HG03469 (cell line): Measurements from ENCODE around the gene TAS1R2.
"Not testable (repeated sequence)": the region's sequence is repeated elsewhere in the genome, so short reads cannot be mapped to it uniquely, and the experiment has no call there.

ENCODE experiments used
- ATAC-seq: cut with Tn5 transposase; IDR thresholded peaks from one replicate; pipeline ENCODE4 v1.9.1; 2021; ENCODE audit warnings: mild to moderate bottlenecking, moderate library complexity, moderate number of reproducible peaks; ENCODE audit not compliant: unreplicated experiment

Gene TAS1R2

DNA sequence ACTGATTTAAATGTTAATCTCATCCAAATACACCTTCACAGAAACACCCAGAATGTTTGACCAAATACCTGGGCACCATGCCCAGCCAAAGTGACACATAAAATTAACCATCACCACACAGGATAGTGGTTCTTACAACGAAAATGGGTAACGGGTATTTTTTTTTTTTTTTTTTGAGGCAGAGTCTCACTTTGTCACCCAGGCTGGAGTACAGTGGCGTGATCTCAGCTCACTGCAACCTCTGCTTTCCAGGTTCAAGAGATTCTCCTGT lies 11.1 kb upstream of the TAS1R2 start:
- ATAC-seq, result not testable (repeated sequence)

GRCh38 chr1:18869847-18870594 lies 10.6 kb upstream of the TAS1R2 start:
- ATAC-seq, result no peak

DNA sequence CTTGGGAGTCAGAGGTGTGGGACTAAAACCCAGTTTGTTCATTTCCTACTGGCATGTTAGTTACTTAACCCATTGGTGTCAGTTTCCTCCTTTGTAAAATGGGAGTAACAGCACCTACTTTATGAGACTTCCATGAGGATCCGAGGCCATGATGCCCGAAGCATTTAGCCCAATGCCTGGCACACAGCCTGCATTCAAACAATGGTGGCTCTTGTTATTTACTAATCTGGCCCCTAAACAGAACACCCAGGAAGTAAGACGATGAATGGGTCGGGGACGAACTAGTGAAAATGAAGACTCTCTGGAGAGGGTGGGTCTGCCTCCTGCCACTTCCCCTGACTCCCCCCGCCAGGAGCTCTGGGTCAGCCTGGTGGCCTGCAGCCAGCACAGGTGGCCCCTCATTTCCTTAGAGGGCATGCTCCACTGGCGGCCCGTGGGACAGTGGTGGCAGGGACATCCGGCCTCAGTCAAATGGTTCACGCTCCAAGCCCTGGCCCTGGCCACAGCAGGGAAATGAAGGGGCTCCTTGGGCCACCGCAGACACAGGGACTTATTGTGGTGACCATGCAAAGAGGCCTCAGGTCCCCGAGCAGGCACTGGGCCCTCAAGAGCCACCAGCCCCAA lies 9.5 kb upstream of the TAS1R2 start:
- no peak for ATAC-seq

DNA sequence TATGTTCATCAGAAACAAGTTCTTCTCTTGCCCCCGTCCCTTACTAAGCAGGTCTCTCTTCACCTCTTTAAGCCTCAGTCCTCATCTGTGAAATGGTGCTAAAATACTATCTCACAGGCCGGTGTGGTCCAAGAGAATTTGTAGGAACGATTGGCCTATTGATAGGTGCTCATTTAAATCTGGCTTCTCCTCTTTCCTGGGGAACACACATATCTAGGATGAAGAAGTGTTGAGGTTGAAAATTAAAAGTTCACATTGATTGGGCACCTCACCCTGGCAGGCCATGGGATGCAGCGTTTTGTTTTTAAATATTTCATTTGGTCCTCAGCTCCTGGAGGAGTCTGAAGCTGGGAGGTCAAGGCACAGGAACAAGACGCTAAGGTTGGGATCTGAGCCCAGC lies 8.9 kb upstream of the TAS1R2 start:
- ATAC-seq, result no peak

- no peak for ATAC-seq
Observed at GRCh38 chr1:18866846-18867245, 7.4 kb upstream of the TAS1R2 start.

DNA sequence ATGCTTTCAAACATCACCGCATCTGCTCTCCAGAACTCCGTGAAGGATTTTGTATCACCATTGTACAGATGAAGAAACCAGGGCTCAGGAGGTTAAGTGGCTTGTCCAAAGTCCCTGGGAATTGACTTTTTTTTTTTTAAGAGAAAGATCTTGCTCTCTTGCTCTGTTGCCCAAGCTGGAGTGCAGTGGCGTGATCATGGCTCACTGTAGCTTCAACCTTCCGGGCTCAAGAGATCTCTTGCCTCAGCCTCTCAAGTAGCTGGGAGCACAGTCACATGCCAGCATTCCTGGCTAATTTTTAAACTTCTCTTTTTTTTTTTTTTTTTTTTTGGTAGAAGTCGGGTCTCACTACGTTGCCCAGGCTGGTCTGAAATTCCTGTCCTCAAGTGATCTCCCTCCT lies 6.9 kb upstream of the TAS1R2 start:
- no peak for ATAC-seq

DNA sequence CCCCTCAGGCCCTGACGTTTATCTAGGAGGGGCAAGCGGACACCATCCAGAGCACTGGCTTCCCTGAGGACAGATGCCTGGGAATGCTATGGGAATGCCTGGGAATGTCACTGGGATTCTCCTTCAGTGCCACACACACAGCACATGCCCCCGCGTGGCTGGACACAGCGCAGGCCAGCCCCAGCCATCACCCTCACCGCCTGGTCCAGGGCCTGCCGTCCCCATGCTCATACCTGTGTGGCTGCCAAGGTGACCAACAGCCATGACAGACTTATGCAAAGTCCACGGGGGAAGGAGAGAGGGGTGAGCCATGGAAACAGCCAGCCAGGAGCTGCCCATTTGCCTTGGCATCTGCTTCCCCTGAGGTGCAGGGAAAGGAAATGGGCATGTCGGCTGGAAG lies 5.7 kb upstream of the TAS1R2 start:
- no peak for ATAC-seq

DNA sequence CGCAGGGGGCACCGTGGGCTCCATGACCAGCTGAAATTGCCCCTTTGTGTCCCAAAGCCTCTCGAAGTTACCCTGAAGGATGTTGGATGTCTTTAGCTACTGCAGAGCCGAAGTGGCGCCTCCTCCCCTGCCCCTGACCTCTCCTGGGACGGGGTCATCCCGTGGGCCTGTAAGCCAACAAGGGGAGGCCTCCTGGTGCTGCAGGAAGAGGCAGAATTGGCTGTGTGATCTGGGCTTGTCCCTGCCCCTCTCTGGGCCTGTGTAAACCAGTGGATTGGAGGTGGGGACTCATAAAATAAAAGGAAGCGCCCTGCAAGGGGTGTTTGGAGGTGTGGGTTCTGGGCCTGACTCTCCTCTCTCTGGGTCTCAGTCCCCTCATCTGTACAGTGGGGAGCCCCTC lies 2.1 kb upstream of the TAS1R2 start:
- no peak for ATAC-seq

- no peak for ATAC-seq
Observed at GRCh38 chr1:18861082-18861481, 1.6 kb upstream of the TAS1R2 start.

- no peak for ATAC-seq
Observed at GRCh38 chr1:18858070-18858688, 1.3 kb downstream of the TAS1R2 start.

- ATAC-seq, result no peak
Observed at GRCh38 chr1:18856435-18856834, 3.0 kb downstream of the TAS1R2 start.

GRCh38 chr1:18855573-18855972 lies 3.9 kb downstream of the TAS1R2 start:
- no peak for ATAC-seq

GRCh38 chr1:18854331-18855025 lies 5.0 kb downstream of the TAS1R2 start:
- ATAC-seq, result no peak

GRCh38 chr1:18852501-18852900 lies 7.0 kb downstream of the TAS1R2 start:
- ATAC-seq, result no peak

DNA sequence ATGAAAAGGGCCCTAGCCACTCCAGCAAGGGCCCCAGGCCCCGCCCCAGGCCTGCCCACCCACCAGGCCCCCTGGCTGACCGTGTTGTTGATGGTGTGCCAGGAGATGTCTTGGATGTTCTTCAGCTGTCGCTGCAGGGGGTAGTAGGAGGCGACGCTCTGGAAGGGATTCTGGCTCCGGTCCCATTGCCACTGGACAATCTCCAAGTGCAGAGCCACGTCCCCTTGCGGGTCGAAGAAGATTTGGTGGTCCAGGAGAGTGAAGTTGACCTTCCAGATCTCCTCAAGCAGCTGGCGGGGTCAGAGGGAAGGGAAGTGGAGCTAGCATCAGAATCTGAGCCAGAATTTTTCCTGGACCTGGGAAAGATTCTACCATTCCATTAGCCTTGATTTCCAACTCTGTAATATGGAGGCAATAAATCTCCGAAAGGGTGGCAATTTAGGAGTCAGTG lies 10.2 kb downstream of the TAS1R2 start:
- ATAC-seq, result no peak

GRCh38 chr1:18847723-18848122 lies 11.7 kb downstream of the TAS1R2 start:
- not testable (repeated sequence) for ATAC-seq

DNA sequence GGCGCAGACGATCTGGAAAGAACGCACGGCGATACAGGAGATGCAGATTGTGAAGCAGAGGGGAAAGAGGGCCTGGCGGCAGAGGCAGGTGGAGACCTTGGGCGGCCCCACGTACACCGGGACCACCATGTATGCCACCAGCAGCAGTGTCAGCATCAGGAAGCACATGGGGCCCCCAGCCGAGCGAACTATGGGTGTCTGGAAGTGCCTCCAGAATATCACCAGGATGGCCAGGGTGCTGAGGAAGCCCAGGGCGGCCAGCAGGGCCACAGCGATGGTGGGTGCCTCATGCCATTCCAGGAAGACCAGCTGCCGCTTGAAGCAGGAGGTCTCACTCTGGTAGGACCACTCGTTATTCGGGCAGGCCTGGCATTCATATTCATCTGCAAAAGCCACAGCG lies 19.3 kb downstream of the TAS1R2 start:
- no peak for ATAC-seq

GRCh38 chr1:18836654-18837053 lies 22.8 kb downstream of the TAS1R2 start:
- no peak for ATAC-seq

GRCh38 chr1:18832319-18832718 lies 27.1 kb downstream of the TAS1R2 start:
- not testable (repeated sequence) for ATAC-seq

- ATAC-seq, result no peak
Observed at GRCh38 chr1:18831656-18832055, 27.8 kb downstream of the TAS1R2 start.

DNA sequence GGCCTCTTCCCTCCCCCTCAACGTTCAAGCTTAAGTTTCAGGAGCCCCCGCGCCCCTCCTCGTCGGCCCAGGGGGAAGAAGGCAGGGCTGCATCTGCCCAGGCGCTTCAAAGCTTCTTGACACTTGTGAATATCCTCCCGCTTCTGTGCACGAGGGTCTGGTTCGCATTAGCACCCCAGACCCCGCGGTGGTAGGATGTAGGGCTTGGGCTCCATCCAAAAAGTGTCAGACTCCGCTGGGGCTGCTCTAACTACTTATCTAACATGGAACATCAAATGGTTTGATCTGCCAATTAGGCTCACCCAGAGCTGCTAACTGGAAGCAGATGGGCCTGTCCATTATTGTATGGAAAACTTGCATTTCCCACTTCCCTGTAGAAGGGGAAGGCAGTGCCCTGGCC lies 28.9 kb downstream of the TAS1R2 start:
- ATAC-seq, result no peak

DNA sequence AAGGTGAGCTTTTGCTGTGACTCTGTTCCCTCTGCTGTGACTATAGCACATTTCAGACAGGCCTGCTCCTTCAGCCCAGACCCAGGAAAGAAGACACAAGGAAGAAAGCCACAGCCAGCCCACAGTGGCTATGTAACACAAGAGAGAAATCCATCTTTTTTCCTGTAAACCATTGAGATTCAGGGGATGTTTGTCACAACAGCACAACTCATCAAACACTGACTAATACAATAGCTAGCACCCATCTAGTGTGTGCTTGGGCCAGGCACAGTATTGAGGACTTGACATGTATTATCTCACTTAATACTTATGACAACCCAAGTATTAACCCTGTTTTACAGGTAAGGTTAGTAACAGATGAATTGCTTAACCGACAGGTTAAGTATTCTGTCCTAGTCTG lies 29.8 kb downstream of the TAS1R2 start:
- ATAC-seq, result no peak
